GM20000 (cell line): ENCODE measurements around the gene EXOC2.

ENCODE experiments used
- DNase-seq: peaks from one replicate; pipeline ENCODE4 v3.0.0; 2012; ENCODE audit warnings: low spot score
- CTCF ChIP-seq: IDR thresholded peaks from 2 replicates; pipeline ENCODE4 v1.5.1; 2012; ENCODE audit warnings: mild to moderate bottlenecking, control low read depth; ENCODE audit errors: extremely low read depth, missing control alignments

The EXOC2 gene

GRCh38 chr6:692858-693722, at the start of gene EXOC2:
EXOC2 (minus strand) TSS chr6:693139; CDS start chr6:637818, 55,321 bp downstream.
- peak; percentile 94 for DNase-seq
- no peak for TF ChIP-seq CTCF

- TF ChIP-seq CTCF = no peak
- no peak for DNase-seq
Observed at GRCh38 chr6:741410-742339, 48.7 kb upstream of the EXOC2 start.

GRCh38 chr6:736657-737446, 43.9 kb upstream of the EXOC2 start:
- no peak for DNase-seq
- TF ChIP-seq CTCF = no peak

GRCh38 chr6:733431-734219, 40.7 kb upstream of the EXOC2 start:
- no peak for TF ChIP-seq CTCF
- no peak for DNase-seq

- no peak for TF ChIP-seq CTCF
Observed at GRCh38 chr6:731924-732323, 39.0 kb upstream of the EXOC2 start.

GRCh38 chr6:729606-730320, 36.8 kb upstream of the EXOC2 start:
- TF ChIP-seq CTCF = no peak
- no peak for DNase-seq

More at GRCh38 chr6:731924-732323, 39.0 kb upstream of the EXOC2 start:
- no peak for DNase-seq
